Nephron progenitor cell (in vitro differentiated cells): ENCODE data around the gene MAP2K1.

Experiments
- DNase-seq: peaks from one replicate; pipeline ENCODE4 v3.0.0; 2021
- H3K27ac Mint-ChIP-seq: 2 replicates; pipeline ENCODE4 v1.8.0; 2021; ENCODE audit warnings: mild to moderate bottlenecking, moderate library complexity, mixed read lengths
- H3K27me3 Mint-ChIP-seq: 2 replicates; pipeline ENCODE4 v1.8.0; 2021; ENCODE audit warnings: mild to moderate bottlenecking, low read depth, mixed read lengths; ENCODE audit not compliant: poor library complexity
- H3K36me3 Mint-ChIP-seq: 2 replicates; pipeline ENCODE4 v1.8.0; 2021; ENCODE audit warnings: low read depth, mixed read lengths
- H3K4me1 Mint-ChIP-seq: 2 replicates; pipeline ENCODE4 v1.8.0; 2021; ENCODE audit warnings: mixed read lengths
- H3K4me3 Mint-ChIP-seq: 2 replicates; pipeline ENCODE4 v1.8.0; 2021; ENCODE audit warnings: mild to moderate bottlenecking, moderate library complexity, mixed read lengths
- H3K9me3 Mint-ChIP-seq: 2 replicates; pipeline ENCODE4 v1.8.0; 2021; ENCODE audit warnings: mild to moderate bottlenecking, moderate library complexity, mixed read lengths
- TF ChIP-seq, protein P1 (sequence below): fragments of 200-600 bp; sonication (generic); IDR thresholded peaks from 2 replicates; pipeline ENCODE4 v1.5.0; 2021; ENCODE audit warnings: antibody characterized with exemption

Gene MAP2K1

DNA sequence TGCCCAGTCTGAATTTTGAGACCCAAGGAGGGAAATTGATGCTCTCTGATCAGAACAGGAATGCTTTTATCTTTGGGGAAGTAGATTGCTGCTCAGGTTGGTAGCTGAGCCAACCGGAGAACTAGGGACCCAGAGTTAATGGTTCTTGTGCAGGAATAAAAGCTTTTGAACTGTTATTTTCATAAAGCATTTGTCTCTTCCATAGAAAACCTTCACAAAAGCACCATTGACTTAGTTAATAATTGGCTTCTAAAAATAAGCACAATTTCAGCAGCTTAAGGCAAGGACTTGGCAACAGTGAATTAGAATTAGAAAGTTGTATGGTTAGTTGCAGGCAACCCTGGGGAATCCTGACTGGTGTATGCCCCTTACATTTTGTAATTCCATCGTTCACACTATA lies 53.8 kb downstream of the MAP2K1 start:
- no peak for DNase-seq
- H3K36me3 Mint-ChIP-seq, result peaks cover 75% of the 10 kb centered on the region

DNA sequence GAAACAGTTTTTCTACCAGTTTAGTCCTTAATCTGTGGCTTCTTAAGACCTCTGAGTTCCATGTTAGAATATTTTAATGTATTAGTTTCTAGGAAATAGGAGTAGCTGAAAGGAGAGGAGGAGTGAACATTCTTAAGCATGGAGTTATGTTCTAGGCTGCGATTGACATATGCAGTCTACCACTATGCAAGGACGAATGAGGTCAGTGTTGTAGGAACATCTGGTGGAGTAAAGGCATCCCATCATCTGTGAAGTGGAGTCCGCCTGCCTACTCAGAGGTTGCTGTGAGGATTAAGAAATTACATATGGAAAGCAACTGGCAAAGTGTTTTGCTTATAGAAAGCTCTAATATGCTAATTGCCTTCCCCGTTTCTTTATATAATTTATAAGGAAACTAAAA lies 65.7 kb downstream of the MAP2K1 start:
- DNase-seq, result no peak
- H3K27me3 Mint-ChIP-seq, result no peaks in the 10 kb centered on the region
- no peak overlapping the region for H3K4me3 Mint-ChIP-seq
- TF ChIP-seq, protein P1, sequence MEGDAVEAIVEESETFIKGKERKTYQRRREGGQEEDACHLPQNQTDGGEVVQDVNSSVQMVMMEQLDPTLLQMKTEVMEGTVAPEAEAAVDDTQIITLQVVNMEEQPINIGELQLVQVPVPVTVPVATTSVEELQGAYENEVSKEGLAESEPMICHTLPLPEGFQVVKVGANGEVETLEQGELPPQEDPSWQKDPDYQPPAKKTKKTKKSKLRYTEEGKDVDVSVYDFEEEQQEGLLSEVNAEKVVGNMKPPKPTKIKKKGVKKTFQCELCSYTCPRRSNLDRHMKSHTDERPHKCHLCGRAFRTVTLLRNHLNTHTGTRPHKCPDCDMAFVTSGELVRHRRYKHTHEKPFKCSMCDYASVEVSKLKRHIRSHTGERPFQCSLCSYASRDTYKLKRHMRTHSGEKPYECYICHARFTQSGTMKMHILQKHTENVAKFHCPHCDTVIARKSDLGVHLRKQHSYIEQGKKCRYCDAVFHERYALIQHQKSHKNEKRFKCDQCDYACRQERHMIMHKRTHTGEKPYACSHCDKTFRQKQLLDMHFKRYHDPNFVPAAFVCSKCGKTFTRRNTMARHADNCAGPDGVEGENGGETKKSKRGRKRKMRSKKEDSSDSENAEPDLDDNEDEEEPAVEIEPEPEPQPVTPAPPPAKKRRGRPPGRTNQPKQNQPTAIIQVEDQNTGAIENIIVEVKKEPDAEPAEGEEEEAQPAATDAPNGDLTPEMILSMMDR, result no peak
- peaks cover 11% of the 10 kb centered on the region for H3K9me3 Mint-ChIP-seq
- H3K36me3 Mint-ChIP-seq, result peaks cover 37% of the 10 kb centered on the region
- no peaks in the 10 kb centered on the region for H3K4me1 Mint-ChIP-seq
- H3K27ac Mint-ChIP-seq, result no peak overlapping the region

More for the DNA sequence above, 53.8 kb downstream of the MAP2K1 start:
- Mint-ChIP-seq H3K27me3 (no peaks in the 10 kb centered on the region), H3K4me3 (no peak overlapping the region), H3K4me1 (no peaks in the 10 kb centered on the region), H3K27ac (peak overlapping the region; percentile 46), H3K9me3 (no peaks in the 10 kb centered on the region)
- TF ChIP-seq, protein P1, result no peak

DNA sequence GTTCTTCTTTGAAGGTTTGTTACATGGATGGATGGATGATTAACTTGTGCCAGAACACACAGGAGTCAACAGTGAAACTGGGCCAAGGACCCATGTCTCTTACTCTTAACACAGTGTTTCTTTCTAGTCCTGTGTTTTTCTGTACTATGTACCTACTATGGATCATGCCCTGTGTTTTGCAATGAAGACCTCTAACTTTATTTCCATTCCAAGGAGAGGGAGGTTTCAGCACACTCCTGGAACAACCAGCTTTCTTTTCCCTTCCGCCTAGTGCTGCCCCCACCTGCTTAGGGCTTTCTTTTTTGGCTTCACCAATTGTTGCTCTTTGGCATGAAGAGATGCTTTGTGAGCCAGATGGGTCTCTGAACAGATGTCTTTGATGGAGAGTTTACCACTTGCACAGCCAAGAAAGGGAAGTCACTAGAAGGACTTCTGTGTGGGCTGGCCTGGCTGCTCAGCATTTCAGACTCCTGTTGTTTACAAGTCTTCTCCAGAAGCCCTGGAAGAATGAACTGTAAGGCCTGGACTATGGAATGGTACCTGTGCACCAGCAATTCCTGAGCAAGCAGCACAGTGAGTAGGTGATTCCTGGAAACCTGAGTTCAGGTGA lies 66.4 kb downstream of the MAP2K1 start:
- H3K27ac Mint-ChIP-seq, result no peak overlapping the region
- no peak for DNase-seq
- H3K4me1 Mint-ChIP-seq, result peaks cover under 1% of the 10 kb centered on the region
- peaks cover 31% of the 10 kb centered on the region for H3K36me3 Mint-ChIP-seq
- TF ChIP-seq, protein P1, result no peak
- peaks cover 10% of the 10 kb centered on the region for H3K9me3 Mint-ChIP-seq
- H3K27me3 Mint-ChIP-seq, result no peaks in the 10 kb centered on the region
- H3K4me3 Mint-ChIP-seq, result no peak overlapping the region

DNA sequence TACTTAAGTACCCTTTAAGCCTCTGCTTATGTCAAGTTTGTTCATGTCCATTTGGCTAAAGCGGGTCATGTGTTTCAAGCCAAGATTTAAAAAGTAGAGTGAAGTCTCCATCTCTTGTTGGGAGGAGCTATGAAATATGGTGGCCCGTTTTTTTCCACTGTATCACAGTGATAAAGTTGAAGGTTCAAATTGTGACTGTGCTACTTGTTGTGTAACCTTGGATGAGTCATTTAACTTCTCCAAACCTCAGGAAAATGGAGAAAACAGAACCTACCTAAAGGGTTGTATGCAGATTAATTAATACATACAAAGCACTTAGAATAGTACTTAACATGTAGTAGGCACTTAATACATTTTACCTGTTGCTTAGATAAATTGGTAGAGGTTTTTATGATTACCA lies 67.4 kb downstream of the MAP2K1 start:
- no peaks in the 10 kb centered on the region for H3K27me3 Mint-ChIP-seq

DNA sequence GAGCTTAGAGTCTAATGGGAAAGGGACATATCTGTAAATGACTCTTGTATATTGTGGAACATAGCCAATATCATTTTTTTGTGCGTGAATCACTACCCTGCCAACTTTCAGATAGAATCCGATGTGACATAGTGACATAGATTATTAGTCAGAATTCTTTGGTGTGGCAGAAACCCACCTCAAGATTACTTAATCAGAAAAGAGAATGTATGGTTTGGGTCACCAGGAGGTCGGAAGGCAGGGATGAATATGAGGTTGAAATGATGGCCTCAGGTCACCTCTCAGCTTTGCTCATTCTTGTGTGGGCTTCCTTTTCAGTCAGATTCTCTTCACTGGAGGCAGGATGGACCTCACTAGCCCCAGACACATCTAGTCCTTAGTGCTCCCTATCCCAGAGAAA lies 69.5 kb downstream of the MAP2K1 start:
- no peaks in the 10 kb centered on the region for H3K9me3 Mint-ChIP-seq
- H3K4me3 Mint-ChIP-seq, result no peak overlapping the region
- no peak overlapping the region for H3K27ac Mint-ChIP-seq
- H3K27me3 Mint-ChIP-seq, result no peaks in the 10 kb centered on the region
- H3K4me1 Mint-ChIP-seq, result peaks cover 13% of the 10 kb centered on the region
- no peak for DNase-seq
- TF ChIP-seq, protein P1, result no peak
- peaks cover 26% of the 10 kb centered on the region for H3K36me3 Mint-ChIP-seq

More for the DNA sequence above, 67.4 kb downstream of the MAP2K1 start:
- no peak for DNase-seq
- H3K4me1 Mint-ChIP-seq, result peaks cover 6% of the 10 kb centered on the region
- peaks cover 27% of the 10 kb centered on the region for H3K36me3 Mint-ChIP-seq
- H3K9me3 Mint-ChIP-seq, result peaks cover 6% of the 10 kb centered on the region
- no peak overlapping the region for H3K4me3 Mint-ChIP-seq
- H3K27ac Mint-ChIP-seq, result no peak overlapping the region
- TF ChIP-seq, protein P1, result no peak
